ENCODE data around the gene NAA20.
"Not testable (repeated sequence)": the region's sequence is repeated elsewhere in the genome, so short reads cannot be mapped to it uniquely, and the experiment has no call there.

NAA20 gene

GRCh38 chr20:19991854-19992253 is 25.3 kb upstream of the NAA20 start:
- DNase-seq (ENCODE audit: low spot score) = no peak

GRCh38 chr20:19992996-19993908 is 23.9 kb upstream of the NAA20 start:
- DNase-seq (ENCODE audit: low spot score) = peak; percentile 87

- peak; percentile 62 for DNase-seq (ENCODE audit: low spot score)
Measured at GRCh38 chr20:19993958-19994669, 23.0 kb upstream of the NAA20 start.

- DNase-seq (ENCODE audit: low spot score) = peak; percentile 82
Measured at GRCh38 chr20:19995220-19995863, 21.8 kb upstream of the NAA20 start.

GRCh38 chr20:19996222-19996621 is 20.9 kb upstream of the NAA20 start:
- no peak for DNase-seq (ENCODE audit: low spot score)

GRCh38 chr20:19996917-19997316 is 20.2 kb upstream of the NAA20 start:
- no peak for DNase-seq (ENCODE audit: low spot score)

- DNase-seq (ENCODE audit: low spot score) = no peak
Measured at GRCh38 chr20:19998990-19999705, 18.0 kb upstream of the NAA20 start.

GRCh38 chr20:20000211-20000968 is 16.8 kb upstream of the NAA20 start:
- DNase-seq (ENCODE audit: low spot score) = no peak

- no peak for DNase-seq (ENCODE audit: low spot score)
Measured at GRCh38 chr20:20002101-20002998, 14.8 kb upstream of the NAA20 start.

- DNase-seq (ENCODE audit: low spot score) = no peak
Measured at GRCh38 chr20:20003031-20003954, 13.9 kb upstream of the NAA20 start.

- DNase-seq (ENCODE audit: low spot score) = not testable (repeated sequence)
Measured at GRCh38 chr20:20003955-20004322, 13.2 kb upstream of the NAA20 start.

GRCh38 chr20:20005342-20005741 is 11.8 kb upstream of the NAA20 start:
- no peak for DNase-seq (ENCODE audit: low spot score)

- DNase-seq (ENCODE audit: low spot score) = no peak
Measured at GRCh38 chr20:20009784-20010253, 7.3 kb upstream of the NAA20 start.

GRCh38 chr20:20010639-20011500 is 6.3 kb upstream of the NAA20 start:
- no peak for DNase-seq (ENCODE audit: low spot score)

GRCh38 chr20:20012541-20012940 is 4.6 kb upstream of the NAA20 start:
- no peak for DNase-seq (ENCODE audit: low spot score)

- DNase-seq (ENCODE audit: low spot score) = no peak
Measured at GRCh38 chr20:20014659-20015058, 2.5 kb upstream of the NAA20 start.

- peak; percentile 46 for DNase-seq (ENCODE audit: low spot score)
Measured at GRCh38 chr20:20017844-20018185, 653 bp downstream of the NAA20 start.

GRCh38 chr20:20018366-20018765 is 1.2 kb downstream of the NAA20 start:
- peak; percentile 39 for DNase-seq (ENCODE audit: low spot score)

Measured in RKO (cell line).